NCI-H2107 treated with DMSO at 0.1 percent for 48 hours (cell line): ENCODE measurements around the gene MAPK9.
"Not testable (repeated sequence)": the region's sequence is repeated elsewhere in the genome, so short reads cannot be mapped to it uniquely, and the experiment has no call there.

Source experiments
- DNase-seq: peaks from one replicate; lab custom pipeline; 2025; ENCODE audit not compliant: unreplicated experiment; lab: John Stamatoyannopoulos, UW

The MAPK9 gene

GRCh38 chr5:180238631-180239030, 53.3 kb downstream of the MAPK9 start:
- no peak for DNase-seq

GRCh38 chr5:180235846-180236245, 56.0 kb downstream of the MAPK9 start:
- DNase-seq: no peak

- no peak for DNase-seq
Measured at GRCh38 chr5:180235077-180235476, 56.8 kb downstream of the MAPK9 start.

- no peak for DNase-seq
Measured at GRCh38 chr5:180234271-180234670, 57.6 kb downstream of the MAPK9 start.

- DNase-seq: no peak
Measured at GRCh38 chr5:180233729-180234128, 58.2 kb downstream of the MAPK9 start.

- no peak for DNase-seq
Measured at GRCh38 chr5:180230017-180230416, 61.9 kb downstream of the MAPK9 start.

GRCh38 chr5:180222056-180222455, 69.8 kb downstream of the MAPK9 start:
- no peak for DNase-seq

GRCh38 chr5:180217797-180218196, 74.1 kb downstream of the MAPK9 start:
- no peak for DNase-seq

GRCh38 chr5:180216646-180217171, 75.2 kb downstream of the MAPK9 start:
- DNase-seq: no peak

GRCh38 chr5:180215783-180216630, 75.9 kb downstream of the MAPK9 start:
- DNase-seq: no peak

- no peak for DNase-seq
Measured at GRCh38 chr5:180214870-180215770, 76.8 kb downstream of the MAPK9 start.

GRCh38 chr5:180213657-180214207, 78.2 kb downstream of the MAPK9 start:
- no peak for DNase-seq

- DNase-seq: no peak
Measured at GRCh38 chr5:180213256-180213600, 78.7 kb downstream of the MAPK9 start.

- DNase-seq: no peak
Measured at GRCh38 chr5:180212363-180213255, 79.3 kb downstream of the MAPK9 start.

- DNase-seq: no peak
Measured at GRCh38 chr5:180211761-180212035, 80.2 kb downstream of the MAPK9 start.

- DNase-seq: no peak
Measured at GRCh38 chr5:180210961-180211760, 80.7 kb downstream of the MAPK9 start.

GRCh38 chr5:180210077-180210476, 81.8 kb downstream of the MAPK9 start:
- not testable (repeated sequence) for DNase-seq

GRCh38 chr5:180209137-180209581, 82.7 kb downstream of the MAPK9 start, which contains the start of gene RASGEF1C:
RASGEF1C (minus strand) TSS chr5:180209211; CDS start chr5:180138052, 71,159 bp downstream.
- no peak for DNase-seq

GRCh38 chr5:180208435-180209081, 83.3 kb downstream of the MAPK9 start:
- DNase-seq: no peak
